CD4-positive, alpha-beta T cell treated with Interleukin-21 for 1 hour (primary cell): Measurements from ENCODE around the gene NOL7.

Source experiments
- DNase-seq: peaks from one replicate; pipeline ENCODE4 v3.0.0-alpha.2; 2020

Gene NOL7

DNA sequence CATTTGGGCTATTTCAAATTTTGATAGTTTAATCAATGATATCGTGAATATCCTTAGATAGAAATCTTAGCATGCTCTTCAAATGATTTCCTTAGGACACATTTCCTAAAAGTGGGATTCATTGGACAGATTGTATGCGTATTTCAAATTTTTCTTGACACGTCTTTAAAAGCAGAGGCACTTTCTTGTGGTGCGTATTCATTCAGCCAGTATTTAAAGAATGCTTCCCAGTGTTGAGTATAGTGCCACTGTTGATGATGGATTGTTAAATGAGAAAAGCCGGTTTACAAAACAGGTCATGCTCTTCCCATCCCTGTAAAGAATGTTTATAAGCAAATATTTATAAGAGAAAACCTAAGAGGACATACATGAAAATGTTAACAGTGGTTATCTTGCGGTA, 15.1 kb upstream of the NOL7 start:
- DNase-seq, result no peak

DNA sequence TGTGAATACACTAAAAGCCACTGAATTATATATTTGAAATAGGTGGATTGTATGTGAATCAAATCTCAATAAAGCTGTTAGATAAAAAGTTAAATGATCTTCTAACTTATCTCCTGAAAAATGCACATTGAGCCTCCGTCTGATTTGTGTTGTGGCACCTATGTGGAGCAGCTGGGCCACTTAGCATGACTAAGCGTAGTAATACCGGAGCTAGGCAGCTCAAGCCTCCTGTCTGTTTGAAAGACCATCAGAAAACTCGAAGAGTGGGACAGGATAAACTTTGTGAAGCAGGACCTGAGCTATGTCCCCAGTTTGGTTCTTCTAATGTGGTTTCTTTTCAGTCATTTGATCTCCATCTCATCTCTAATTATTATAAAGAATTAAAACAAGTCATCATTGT, 11.0 kb upstream of the NOL7 start:
- DNase-seq, result no peak

DNA sequence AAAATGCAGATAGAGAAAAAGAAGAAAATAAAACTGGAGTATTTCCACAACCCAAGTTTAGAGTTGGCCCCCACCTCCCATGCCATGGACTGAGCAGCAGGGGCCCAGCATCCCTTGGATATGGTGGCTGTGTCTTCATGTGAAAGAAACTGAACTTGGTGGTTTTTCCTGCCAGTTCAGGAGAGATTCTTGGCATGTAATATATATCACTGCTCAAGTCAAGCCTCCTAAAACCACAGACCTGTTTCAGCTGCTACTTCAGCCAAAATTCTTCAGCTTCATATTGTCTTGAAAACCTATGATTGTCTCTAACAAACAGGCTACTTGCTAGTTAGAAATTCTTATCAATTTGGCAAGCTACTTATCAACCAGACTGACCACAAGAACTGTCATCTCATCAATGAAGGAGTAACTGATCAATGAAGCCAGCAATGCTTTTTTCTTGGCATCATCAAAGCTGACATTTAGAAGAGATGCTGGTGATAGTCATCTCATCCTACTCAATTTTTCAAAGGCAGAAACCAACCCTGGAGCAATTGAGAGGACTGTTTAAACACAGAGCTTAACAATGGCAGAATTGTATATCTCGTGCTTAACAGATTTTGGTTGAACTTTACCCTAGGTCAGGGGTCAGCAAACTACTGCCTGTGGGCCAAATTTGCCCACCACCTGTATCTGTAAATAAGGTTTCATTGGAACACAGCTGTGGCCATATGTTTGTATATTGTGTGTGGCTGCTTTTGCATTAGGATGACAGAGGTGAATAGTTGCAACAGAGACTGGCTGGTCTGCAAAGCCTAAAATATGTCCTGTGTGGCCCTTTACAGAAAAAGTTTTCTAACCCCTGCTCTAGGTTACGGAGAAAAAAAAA, 10.4 kb upstream of the NOL7 start:
- no peak for DNase-seq

DNA sequence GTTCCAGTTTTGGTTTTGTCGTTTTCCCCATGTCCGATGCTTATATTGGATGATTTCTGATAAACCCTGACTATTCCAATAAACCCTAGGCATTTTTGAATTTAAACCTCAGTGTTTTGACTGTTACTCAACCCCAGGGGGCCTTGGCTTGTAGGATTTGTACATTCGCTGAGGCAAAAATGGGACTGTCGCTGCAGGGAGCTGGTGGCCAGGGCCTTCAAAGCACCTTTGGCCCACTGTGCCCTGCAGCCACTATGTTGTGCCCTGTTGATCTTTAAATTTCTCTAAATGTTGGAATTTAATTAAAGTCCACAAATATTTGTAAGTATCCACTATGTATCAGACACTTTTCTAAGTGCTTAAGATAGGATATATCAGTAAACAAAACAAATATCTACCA, 9.5 kb upstream of the NOL7 start:
- no peak for DNase-seq

DNA sequence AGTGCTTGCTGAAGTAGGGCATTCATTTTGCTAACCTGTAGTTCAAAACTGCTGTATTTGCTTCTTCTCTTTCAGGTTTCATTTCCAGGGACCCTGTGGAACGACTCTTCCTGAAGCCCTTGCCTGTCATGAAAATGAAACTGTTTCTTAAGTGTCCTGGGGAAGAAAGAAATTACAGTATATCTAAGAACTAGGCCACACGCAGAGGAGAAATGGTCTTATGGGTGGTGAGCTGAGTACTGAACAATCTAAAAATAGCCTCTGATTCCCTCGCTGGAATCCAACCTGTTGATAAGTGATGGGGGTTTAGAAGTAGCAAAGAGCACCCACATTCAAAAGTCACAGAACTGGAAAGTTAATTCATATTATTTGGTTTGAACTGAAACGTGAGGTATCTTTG, 3.4 kb upstream of the NOL7 start:
- DNase-seq, result no peak

DNA sequence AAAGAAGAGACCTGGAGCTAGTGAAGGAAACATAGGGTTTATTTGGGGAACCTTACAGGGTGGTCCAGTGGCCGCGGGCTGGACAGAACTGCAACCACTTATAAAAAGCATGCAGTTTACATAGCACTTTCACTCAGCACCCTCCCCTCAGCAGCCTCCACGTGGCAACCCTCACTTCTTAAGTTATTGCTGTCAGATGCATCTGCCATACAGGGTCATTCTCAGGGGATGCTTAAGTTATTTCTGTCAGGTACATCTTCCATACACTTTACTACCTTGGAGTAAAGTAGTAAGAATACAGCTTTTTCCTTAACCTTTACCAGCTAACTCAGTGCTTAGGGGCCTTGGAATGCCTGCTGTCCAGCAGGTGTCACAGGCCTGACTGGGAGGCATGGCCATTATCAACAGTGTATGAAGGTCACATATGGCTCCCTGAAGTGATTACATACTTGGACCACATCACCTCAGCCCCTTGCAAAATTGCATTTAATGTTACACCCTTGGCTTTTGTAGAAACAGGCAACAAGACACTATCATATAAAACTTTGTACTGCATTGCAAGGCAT, 2.0 kb upstream of the NOL7 start:
- DNase-seq, result no peak

DNA sequence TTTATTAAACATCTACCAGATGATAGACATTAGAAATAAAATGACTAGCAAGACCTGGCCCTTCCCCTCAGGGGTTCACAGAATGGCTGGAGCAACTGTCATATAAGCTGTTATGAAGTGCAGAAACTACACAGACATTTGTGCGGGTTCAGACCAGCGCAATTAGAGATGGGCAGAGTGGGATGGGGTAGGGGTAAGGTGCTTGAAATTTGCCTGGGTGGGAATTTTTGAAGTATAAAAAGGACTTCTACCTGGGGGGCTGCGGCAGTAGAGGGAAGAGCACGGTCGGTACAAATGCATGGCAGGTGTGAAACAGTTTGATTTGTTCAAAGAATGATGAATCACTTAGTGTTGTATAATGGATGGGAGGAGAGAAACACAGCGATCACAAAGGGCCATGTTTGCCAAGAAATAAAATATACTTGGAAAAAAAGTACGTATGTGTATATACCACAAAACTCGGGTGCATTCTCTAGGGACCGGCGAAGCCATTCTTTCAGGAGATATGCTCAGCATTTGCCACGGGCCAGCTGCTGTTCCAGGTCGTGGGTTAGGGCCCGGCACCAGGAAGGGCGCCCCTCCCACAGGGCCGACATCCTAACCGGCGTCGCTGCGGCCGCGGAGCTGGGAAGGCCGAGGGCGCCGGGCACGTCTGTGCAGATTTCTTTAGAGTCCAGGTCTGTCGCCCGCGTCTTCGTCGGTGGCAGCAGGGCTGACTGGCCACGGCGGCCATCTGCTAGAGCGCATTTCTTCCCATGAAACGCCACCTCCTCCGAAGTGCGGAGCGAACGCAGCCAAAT, 809 bp upstream of the NOL7 start:
- no peak for DNase-seq

DNA sequence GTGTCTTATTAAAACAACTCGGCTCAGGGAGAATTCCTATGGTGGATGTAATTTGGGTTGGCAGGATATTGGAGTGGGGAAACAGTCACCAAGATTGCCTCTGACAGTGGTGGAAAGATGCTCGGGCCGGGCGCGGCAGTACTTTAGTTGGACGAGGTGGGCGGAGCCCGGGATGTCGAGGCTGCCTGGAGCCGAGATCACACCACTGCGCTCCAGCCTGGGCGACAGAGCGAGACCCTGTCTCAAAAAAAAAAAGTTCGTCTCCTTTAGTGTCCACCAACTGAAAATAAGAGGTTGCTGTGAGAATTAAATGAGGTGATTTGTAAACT, 621 bp downstream of the NOL7 start:
- peak; percentile 34 for DNase-seq

DNA sequence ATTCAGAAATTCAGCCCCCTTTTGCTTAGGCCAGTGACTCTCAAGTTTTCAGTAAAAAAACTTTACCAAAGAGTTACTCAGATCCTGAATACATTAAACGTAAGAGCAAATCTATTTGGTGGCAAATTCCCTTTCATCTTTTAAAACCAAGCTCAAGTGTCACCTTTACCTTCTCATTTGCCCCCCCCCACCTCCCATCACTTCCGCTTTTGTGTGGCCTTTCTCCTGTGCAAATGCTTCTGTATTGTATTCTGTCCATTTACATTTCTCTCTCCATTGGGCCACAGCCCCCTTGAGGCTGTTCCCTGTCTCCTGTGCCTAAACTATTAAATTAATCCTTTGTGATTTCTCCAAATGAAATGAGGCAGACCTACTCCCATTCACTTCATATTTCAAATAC, 1.9 kb downstream of the NOL7 start:
- no peak for DNase-seq

DNA sequence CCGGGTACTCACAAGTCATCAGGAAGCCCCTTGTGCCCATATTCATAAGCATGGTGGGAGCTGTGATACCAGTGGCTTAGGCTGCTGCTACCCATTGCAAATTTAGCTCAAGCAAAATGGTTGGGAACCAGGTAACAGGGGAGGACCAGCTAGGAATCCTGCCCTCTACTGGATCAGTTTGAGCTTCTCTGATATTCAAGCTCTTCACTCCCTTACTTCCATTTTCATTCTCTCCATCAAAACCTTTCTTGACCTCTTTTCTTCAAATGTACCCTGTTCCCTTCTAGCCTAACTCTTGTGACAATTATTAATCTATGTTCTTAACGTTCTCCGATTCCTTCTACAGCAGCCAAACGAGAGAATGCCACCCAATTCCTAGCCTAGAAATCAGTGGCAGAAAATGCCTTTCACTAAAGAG, 9.7 kb downstream of the NOL7 start:
- peak; percentile 57 for DNase-seq

DNA sequence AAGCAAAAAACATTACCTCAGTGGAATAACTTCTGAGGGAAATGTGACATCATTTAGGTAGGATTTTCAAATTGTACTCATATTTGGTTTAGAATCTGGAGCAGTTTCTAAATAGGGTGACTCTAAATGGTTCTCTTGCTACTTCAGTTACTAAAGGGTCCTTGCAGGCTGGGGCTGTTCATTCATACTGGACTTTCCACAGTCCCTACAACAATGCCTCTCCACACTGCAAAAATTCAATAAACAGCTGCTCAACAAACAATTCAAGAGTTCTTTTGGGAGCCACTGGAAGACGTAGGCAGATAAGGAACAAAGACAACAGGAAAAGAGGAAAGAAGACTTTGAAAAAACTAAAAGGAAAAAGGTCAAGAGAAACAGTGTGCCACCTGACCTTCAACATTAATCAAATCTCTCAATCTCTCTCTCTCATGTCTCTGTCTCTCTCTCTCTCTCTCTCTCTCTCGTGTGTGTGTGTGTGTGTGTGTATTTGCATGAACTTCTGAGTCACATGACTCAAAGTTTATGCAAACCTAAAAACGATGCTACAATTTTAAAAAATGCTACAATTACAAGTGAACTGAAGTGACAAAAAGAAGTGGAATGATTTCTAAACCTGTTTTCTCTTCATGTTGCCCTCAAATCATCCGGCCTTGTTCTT, 14.5 kb downstream of the NOL7 start:
- no peak for DNase-seq

DNA sequence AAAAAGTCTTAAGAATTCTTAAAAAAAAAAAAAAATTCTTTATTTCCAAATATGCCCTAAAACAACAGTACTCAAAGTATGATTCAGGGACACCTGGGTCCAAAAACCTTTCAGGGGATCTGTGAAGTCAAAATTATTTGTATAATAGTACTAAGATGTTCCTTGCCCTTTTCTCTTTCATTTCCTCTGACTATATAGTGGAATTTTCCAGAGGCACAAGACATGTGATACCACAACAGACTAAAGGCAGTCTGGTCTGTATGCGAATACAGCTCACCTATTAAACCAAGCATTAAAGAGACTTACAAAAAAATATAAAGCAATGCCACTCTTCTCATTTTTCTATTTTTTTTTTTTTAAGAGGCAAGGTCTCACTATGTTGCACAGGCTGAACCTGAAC, 15.4 kb downstream of the NOL7 start:
- no peak for DNase-seq

DNA sequence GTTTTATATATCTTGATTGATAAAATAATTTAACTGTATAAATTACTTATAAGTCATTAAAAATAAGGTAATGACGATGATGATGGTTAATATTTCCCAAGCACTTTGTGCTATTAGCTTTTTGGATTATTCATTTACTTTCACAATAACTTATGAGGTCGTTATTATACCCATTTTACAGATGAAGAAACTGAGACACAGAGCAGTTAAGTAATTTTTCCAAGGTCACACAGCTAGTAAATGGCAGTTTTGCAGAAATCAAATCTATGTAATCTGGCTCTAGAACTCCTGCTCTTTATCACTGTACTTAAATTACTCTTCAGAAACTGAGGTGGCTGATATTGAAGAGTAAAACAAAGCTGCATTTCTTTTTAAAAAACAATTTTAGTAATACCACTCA, 18.2 kb downstream of the NOL7 start:
- no peak for DNase-seq

DNA sequence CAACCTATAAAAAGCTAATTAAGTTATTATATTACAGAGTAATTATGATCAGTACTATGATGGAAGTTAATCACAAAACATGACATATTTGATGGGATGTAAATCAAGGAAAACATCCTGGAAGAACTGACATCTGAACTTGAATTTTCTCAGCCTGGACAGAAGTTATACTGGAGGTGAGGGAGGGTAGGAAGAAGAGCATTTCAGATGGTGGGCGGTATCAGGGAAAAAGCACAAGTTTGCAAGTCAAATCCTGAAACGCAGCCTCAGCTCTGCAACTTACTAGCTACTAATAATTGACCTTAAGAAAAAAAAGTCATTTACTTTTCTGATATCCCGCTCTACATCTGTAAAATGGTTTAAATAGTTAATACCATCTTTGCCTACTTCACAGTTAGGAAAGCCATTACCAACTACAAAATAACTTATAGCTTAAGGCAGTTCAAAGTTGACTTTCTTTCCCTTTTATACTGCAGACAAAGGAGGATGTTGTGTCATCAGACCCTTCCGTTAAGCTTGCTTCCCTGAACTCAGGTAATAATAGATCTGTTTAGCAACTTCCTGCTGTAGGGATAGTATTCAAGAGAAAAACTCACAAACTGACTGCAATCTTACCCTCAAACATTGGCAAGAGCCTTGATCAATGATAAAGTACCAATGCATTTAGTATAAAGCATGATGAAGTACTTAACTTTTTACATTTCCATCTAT, 21.0 kb downstream of the NOL7 start:
- peak; percentile 16 for DNase-seq

DNA sequence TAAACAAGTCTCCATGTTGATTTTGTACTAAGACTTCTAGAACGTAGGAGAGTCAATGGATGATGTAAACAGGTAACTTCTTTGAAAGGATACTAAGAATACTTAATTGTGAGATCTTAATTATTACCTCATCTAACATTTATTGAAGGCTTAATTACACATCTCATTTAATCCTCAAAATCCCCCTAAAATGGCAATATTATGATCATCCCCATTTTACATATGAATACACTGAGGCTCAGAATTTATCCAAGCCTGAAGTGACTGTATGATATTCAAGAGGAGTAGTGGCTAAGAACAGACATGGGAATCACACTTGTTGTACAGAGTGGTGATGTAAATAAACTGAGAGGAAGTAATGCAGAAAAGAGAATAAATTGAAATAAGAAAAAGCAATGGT, 22.9 kb downstream of the NOL7 start:
- DNase-seq, result no peak

DNA sequence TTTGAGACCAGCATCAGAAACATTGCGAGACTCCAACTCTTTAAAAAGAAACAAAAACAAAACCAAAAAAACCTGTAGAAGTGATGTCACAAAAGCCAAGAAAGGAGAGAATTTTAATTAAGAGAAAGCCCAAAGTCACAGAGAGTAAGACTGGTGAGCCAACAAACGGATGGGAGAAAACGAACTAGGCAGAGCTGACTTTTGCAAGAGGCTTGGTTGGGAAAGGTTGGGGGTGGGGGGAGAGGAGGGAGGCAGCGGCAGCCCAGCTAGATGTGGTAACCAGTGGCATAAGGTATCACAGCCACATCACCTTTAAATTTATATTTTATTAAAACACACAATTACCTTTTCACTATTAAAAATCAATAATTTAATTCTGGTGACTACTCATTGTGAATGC, 23.5 kb downstream of the NOL7 start:
- no peak for DNase-seq

DNA sequence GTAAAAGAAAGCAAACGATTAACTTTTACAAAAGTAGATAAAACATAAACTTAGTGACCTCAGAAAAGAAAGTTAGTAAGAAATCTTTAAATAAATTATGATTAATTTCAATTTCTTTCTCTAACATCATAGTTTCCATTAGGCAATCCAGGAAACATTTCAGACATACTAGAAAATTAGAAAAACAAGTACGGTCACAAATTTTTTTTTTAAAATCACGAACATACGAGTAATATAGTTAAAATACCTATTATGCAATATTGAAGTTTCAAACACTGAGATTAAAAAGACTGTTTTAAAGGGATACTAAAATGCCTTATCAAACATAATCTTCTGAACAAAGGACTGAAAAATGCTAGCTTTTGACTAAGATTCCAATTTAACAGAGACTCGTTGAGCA, 26.2 kb downstream of the NOL7 start:
- no peak for DNase-seq

DNA sequence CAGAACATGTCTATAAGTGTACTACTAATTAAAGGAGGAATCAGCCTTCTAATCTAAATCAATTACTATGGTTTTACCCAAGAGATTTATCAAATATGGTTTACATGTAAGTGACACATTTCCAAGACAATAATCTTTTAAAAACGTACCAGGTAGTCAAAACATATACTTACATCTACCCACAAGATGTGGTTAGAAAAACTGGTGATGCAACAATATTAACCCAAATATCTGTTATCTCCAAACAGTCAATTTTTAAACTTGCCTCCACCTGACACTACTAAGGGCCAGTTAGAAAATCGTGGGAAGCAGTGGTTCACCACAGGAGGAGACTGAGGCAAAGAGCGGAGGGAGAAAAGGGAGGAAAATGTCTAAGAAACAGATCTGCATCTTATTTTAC, 28.0 kb downstream of the NOL7 start:
- no peak for DNase-seq

DNA sequence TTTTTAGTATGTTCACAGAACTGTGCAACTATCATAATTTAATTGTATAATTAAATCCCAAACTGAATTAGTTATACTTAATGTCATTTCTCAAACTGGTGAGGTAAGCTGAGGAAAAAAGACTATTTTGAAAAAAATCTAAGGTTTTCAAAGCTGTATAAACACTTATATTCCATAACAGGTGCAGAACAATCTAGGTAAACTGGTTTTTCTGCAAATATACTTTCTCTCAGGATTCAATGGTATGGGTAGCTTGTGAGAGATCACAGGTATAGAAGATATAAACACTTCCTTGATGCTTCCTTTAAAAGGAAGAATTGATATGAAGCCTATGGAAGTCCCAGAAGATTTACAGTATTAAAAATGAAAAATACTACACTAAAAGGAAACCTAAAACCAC, 33.7 kb downstream of the NOL7 start:
- no peak for DNase-seq

DNA sequence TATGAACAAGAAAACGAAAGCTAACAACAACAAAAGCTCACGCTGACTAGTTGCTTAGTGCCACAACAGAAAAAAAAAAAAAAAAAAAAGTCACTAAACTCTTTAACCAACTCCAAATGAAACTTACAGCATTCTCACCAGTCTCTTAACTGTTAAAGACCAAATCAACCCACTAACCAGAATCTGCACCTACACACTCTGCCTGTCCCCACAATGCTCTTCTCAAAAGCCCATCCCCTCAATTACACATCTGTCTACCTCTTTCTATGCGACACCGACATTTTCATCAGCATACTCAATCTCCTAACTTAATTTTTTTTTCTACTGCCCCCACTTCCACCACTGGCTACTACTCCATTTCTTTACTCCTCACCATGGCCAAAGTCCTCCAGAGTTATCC, 34.3 kb downstream of the NOL7 start:
- DNase-seq, result no peak

DNA sequence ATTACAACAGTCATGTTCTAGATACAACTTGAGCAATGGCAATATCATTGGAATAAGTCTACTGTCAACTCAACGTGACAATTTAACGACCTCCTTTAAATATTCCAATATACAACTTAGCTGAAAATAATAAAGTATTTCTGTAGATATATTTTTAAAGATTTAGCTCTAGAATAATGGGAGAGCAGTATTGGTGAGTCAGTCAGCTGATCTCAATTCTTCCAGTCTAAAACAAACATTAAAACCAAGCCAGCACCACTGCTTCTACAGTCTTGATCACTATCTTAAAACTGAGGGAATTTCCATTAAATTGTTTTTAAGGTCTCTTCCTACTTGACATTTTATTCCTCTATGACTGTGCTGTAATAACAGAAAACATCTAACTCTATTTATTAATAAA, 38.2 kb downstream of the NOL7 start:
- no peak for DNase-seq

DNA sequence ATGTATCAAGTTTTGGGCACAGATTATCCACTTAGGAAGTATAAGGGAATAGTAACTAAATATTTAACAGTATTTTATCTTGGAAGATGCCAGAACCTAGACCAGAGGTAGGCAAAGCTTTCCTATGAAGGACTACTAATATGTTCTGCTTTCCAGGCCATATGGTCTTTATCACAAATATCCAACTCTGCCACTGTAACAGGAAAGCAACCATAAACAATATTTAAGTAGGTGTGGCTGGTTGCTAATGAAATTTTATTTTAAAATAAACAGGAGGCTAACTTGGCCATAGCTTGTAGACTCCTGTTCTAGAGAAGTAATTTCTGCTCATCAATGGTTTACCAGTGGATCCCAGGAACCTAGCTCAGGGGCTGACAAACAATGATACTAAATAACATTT, 39.4 kb downstream of the NOL7 start:
- no peak for DNase-seq

DNA sequence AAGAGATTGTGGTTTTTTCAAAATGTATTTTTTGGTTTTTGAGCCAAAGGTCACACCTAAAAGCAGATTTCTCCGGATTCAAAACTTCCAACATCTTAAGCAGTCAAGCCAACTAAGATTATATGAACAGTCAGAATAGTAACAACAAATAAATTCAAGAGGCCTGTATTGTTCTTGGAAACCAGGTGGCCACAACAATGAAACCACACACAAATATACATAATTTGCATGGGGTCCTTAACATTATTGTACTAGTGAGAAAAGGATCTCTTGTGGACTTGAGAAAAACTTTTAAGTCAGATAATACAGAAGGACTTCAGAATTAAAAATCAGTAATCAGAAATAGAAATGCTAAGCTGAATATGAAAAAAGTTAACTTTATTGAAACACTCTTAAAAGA, 40.6 kb downstream of the NOL7 start:
- DNase-seq, result no peak
